HG03575 (cell line): ENCODE measurements around the gene FSTL5.

Experiments
- ATAC-seq: cut with Tn5 transposase; IDR thresholded peaks from one replicate; pipeline ENCODE4 v1.9.1; 2021; ENCODE audit not compliant: unreplicated experiment, insufficient number of reproducible peaks, low FRiP score; ENCODE audit errors: extremely low read depth

FSTL5 gene

GRCh38 chr4:161653697-161654096 lies 510.1 kb downstream of the FSTL5 start:
- ATAC-seq, result no peak

- no peak for ATAC-seq
Measured at GRCh38 chr4:161651586-161651985, 512.2 kb downstream of the FSTL5 start.

GRCh38 chr4:161650812-161651211 lies 513.0 kb downstream of the FSTL5 start:
- ATAC-seq, result no peak

GRCh38 chr4:161647757-161648156 lies 516.0 kb downstream of the FSTL5 start:
- no peak for ATAC-seq

- ATAC-seq, result no peak
Measured at GRCh38 chr4:161642708-161643107, 521.1 kb downstream of the FSTL5 start.

- ATAC-seq, result no peak
Measured at GRCh38 chr4:161629694-161630441, 533.9 kb downstream of the FSTL5 start.

- no peak for ATAC-seq
Measured at GRCh38 chr4:161604516-161605300, 559.1 kb downstream of the FSTL5 start.

GRCh38 chr4:161601011-161601410 lies 562.8 kb downstream of the FSTL5 start:
- no peak for ATAC-seq

- no peak for ATAC-seq
Measured at GRCh38 chr4:161595230-161595771, 568.5 kb downstream of the FSTL5 start.

- ATAC-seq, result no peak
Measured at GRCh38 chr4:161585011-161585410, 578.8 kb downstream of the FSTL5 start.

GRCh38 chr4:161583549-161583948 lies 580.3 kb downstream of the FSTL5 start:
- no peak for ATAC-seq

- ATAC-seq, result no peak
Measured at GRCh38 chr4:161581262-161582230, 582.3 kb downstream of the FSTL5 start.

- ATAC-seq, result no peak
Measured at GRCh38 chr4:161577579-161578301, 586.1 kb downstream of the FSTL5 start.

GRCh38 chr4:161573836-161574235 lies 590.0 kb downstream of the FSTL5 start:
- ATAC-seq, result no peak

GRCh38 chr4:161564230-161564834 lies 599.5 kb downstream of the FSTL5 start:
- no peak for ATAC-seq

GRCh38 chr4:161555689-161556660 lies 607.8 kb downstream of the FSTL5 start:
- peak; percentile 73 for ATAC-seq

- no peak for ATAC-seq
Measured at GRCh38 chr4:161554372-161554990, 609.3 kb downstream of the FSTL5 start.
